H9 (cell line): ENCODE results near the gene TAS2R50. TPM values are rescaled to one million over a fixed set of nuclear protein-coding genes. Genes with fewer than 3 reads are reported as not detected.

Source experiments
- DNase-seq: peaks from one replicate; pipeline ENCODE4 v3.0.0-alpha.2; 2017
- H2AFZ ChIP-seq: one replicate; pipeline ENCODE4 v1.6.1; 2013; ENCODE audit warnings: mild to moderate bottlenecking, low read length, control low read depth, moderate library complexity
- H2AK5ac ChIP-seq: 2 replicates; pipeline ENCODE4 v1.6.1; 2013; ENCODE audit warnings: low read length, control low read depth, mixed read lengths; ENCODE audit not compliant: insufficient read length
- H2BK120ac ChIP-seq: one replicate; pipeline ENCODE4 v1.6.1; 2013; ENCODE audit warnings: low read depth, mild to moderate bottlenecking, low read length, control low read depth, inconsistent platforms; ENCODE audit not compliant: poor library complexity, severe bottlenecking
- H2BK12ac ChIP-seq: 2 replicates; pipeline ENCODE4 v1.6.1; 2013; ENCODE audit warnings: low read length, control low read depth, mixed read lengths, low read depth; ENCODE audit not compliant: insufficient read length
- H2BK15ac ChIP-seq: 2 replicates; pipeline ENCODE4 v1.6.1; 2013; ENCODE audit warnings: low read depth, low read length, control low read depth
- H2BK20ac ChIP-seq: one replicate; pipeline ENCODE4 v1.6.1; 2013; ENCODE audit warnings: low read depth, mild to moderate bottlenecking, low read length, control low read depth, inconsistent platforms; ENCODE audit not compliant: poor library complexity, severe bottlenecking
- H2BK5ac ChIP-seq: 2 replicates; pipeline ENCODE4 v1.6.1; 2013; ENCODE audit warnings: low read length, control low read depth, mixed read lengths; ENCODE audit not compliant: insufficient read length
- H3K14ac ChIP-seq: 2 replicates; pipeline ENCODE4 v1.6.1; 2013; ENCODE audit warnings: low read length, control low read depth; ENCODE audit not compliant: insufficient read depth
- H3K18ac ChIP-seq: 2 replicates; pipeline ENCODE4 v1.6.1; 2013; ENCODE audit warnings: low read depth, mild to moderate bottlenecking, mixed read lengths, low read length, control low read depth; ENCODE audit not compliant: insufficient read length
- H3K23ac ChIP-seq: 2 replicates; pipeline ENCODE4 v1.6.1; 2013; ENCODE audit warnings: low read length, control low read depth, mixed read lengths, low read depth; ENCODE audit not compliant: insufficient read length
- H3K23me2 ChIP-seq: 2 replicates; pipeline ENCODE4 v1.6.1; 2013; ENCODE audit warnings: low read depth, mild to moderate bottlenecking, mixed read lengths, low read length, control low read depth; ENCODE audit not compliant: insufficient read length, poor library complexity, severe bottlenecking
- H3K27ac ChIP-seq: 2 replicates; pipeline ENCODE4 v1.5.1; 2013; ENCODE audit warnings: low read length, control low read depth, mixed read lengths, low read depth; ENCODE audit not compliant: insufficient read length
- H3K27me3 ChIP-seq: 2 replicates; pipeline ENCODE4 v1.6.1; 2013; ENCODE audit warnings: low read length, control low read depth, inconsistent platforms; ENCODE audit not compliant: insufficient read depth
- H3K4ac ChIP-seq: 2 replicates; pipeline ENCODE4 v1.6.1; 2013; ENCODE audit warnings: low read depth, mild to moderate bottlenecking, control low read depth, inconsistent platforms, low read length, moderate library complexity
- H3K4me1 ChIP-seq: 2 replicates; pipeline ENCODE4 v1.6.1; 2013; ENCODE audit warnings: low read length, control low read depth, inconsistent platforms; ENCODE audit not compliant: insufficient read depth
- H3K4me2 ChIP-seq: 2 replicates; pipeline ENCODE4 v1.6.1; 2013; ENCODE audit warnings: low read length, control low read depth, mixed read lengths; ENCODE audit not compliant: insufficient read length, insufficient read depth
- H3K56ac ChIP-seq: 2 replicates; pipeline ENCODE4 v1.6.1; 2013; ENCODE audit warnings: low read depth, mild to moderate bottlenecking, mixed read lengths, low read length, control low read depth; ENCODE audit not compliant: insufficient read length
- H3K79me1 ChIP-seq: 2 replicates; pipeline ENCODE4 v1.6.1; 2013; ENCODE audit warnings: low read depth, mild to moderate bottlenecking, moderate library complexity, low read length, control low read depth, inconsistent platforms; ENCODE audit not compliant: insufficient read depth, poor library complexity, severe bottlenecking
- H3K79me2 ChIP-seq: 2 replicates; pipeline ENCODE4 v1.6.1; 2013; ENCODE audit warnings: low read length, control low read depth, inconsistent platforms; ENCODE audit not compliant: insufficient read depth
- H3K9ac ChIP-seq: 2 replicates; pipeline ENCODE4 v1.6.1; 2013; ENCODE audit warnings: low read length, control low read depth, mixed read lengths; ENCODE audit not compliant: insufficient read length; ENCODE audit errors: extremely low read depth
- H3K9me3 ChIP-seq: one replicate; pipeline ENCODE4 v1.6.1; 2013; ENCODE audit warnings: low read depth, low read length, inconsistent platforms; ENCODE audit not compliant: control insufficient read depth
- H3T11ph ChIP-seq: one replicate; pipeline ENCODE4 v1.6.1; 2013; ENCODE audit warnings: mild to moderate bottlenecking, low read length, control low read depth, inconsistent platforms
- H4K20me1 ChIP-seq: one replicate; pipeline ENCODE4 v1.6.1; 2013; ENCODE audit not compliant: control insufficient read depth, insufficient read length, insufficient read depth
- H4K5ac ChIP-seq: 2 replicates; pipeline ENCODE4 v1.6.1; 2013; ENCODE audit warnings: low read depth, mild to moderate bottlenecking, mixed read lengths, low read length, control low read depth; ENCODE audit not compliant: insufficient read length
- H4K8ac ChIP-seq: replicated peaks from 2 replicates; pipeline ENCODE4 v1.6.1; 2013; ENCODE audit warnings: low read length, control low read depth, mixed read lengths, low read depth; ENCODE audit not compliant: insufficient read length
- H4K91ac ChIP-seq: 2 replicates; pipeline ENCODE4 v1.6.1; 2013; ENCODE audit warnings: low read depth, mild to moderate bottlenecking, moderate library complexity, mixed read lengths, low read length, control low read depth; ENCODE audit not compliant: insufficient read length
- H3K27ac Mint-ChIP-seq, 3 experiments: 2 replicates in 2 of 3; 3 replicates in 1 of 3; pipeline ENCODE4 v1.8.0; 2020 to 2021; ENCODE audit warnings: mixed read lengths in 3 of 3, mild to moderate bottlenecking in 1 of 3, moderate library complexity in 1 of 3
- H3K27me3 Mint-ChIP-seq: 2 replicates; pipeline ENCODE4 v1.8.0; 2021; ENCODE audit warnings: low read depth, mild to moderate bottlenecking, moderate library complexity, mixed read lengths
- H3K36me3 Mint-ChIP-seq, 3 experiments: 2 replicates in 2 of 3; 3 replicates in 1 of 3; pipeline ENCODE4 v1.8.0; 2020 to 2021; ENCODE audit warnings: low read depth in 3 of 3, mixed read lengths in 3 of 3; ENCODE audit not compliant: insufficient read depth in 1 of 3
- H3K4me1 Mint-ChIP-seq, 2 experiments: 2 replicates each; pipeline ENCODE4 v1.8.0; 2020; ENCODE audit warnings: mixed read lengths in 2 of 2
- H3K4me3 Mint-ChIP-seq, 2 experiments: 2 replicates in 1 of 2; 3 replicates in 1 of 2; pipeline ENCODE4 v1.8.0; 2020 to 2021; ENCODE audit warnings: mild to moderate bottlenecking in 2 of 2, mixed read lengths in 2 of 2, moderate library complexity in 1 of 2
- H3K9me3 Mint-ChIP-seq, 2 experiments: 2 replicates in 1 of 2; 3 replicates in 1 of 2; pipeline ENCODE4 v1.8.0; 2020; ENCODE audit warnings: mild to moderate bottlenecking in 2 of 2, mixed read lengths in 2 of 2, moderate library complexity in 1 of 2
- WGBS: extraction: QIAGEN DNeasy Blood & Tissue Kit; methylation state at CpG from one replicate; pipeline ENCODE4 v1.1.7; 2013; ENCODE audit warnings: missing lambda C conversion rate, low lambda C conversion rate, mixed read lengths; ENCODE audit not compliant: insufficient read length; ENCODE audit errors: extremely low coverage; 5-methylcytosine and 5-hydroxymethylcytosine counted together
- total RNA-seq: library from RNA; stranded (reverse); gene quantifications from 2 replicates; pipeline ENCODE4 v1.2.1, GENCODE V29; 2021
- TF ChIP-seq, protein P1 (sequence below): fragments of 200-600 bp; sonication (generic); conservative IDR thresholded peaks from 3 replicates; pipeline ENCODE4 v1.8.0; 2021; ENCODE audit warnings: antibody characterized with exemption, mild to moderate bottlenecking

TAS2R50 gene
- total RNA-seq, 1 experiment from 2014 or later: 0.77 TPM

DNA sequence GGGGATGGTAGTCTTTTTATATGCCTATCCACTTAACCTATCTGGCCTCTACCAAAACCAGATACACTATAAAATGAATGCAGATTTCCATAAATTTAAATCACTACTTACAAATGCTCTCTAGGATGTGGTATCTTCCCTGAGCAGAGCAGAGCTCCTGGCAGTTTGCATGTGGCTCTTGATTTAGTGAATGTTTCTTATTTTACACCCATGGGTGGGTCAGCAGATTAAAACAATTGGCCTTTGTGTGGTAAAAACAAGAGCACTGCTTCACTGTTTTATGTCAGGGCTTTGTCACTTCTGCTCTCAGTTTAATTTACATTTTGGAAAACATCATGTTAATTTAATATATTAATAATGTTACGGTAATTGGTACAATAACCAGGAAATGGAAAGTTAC is 30.2 kb upstream of the TAS2R50 start:
- Mint-ChIP-seq H3K4me3 (no peak overlapping the region), H3K36me3 (no peaks in the 10 kb centered on the region; a peak in 3 of 7 replicates), H3K4me1 (0 out of 4 replicates have a peak, but pooled peaks cover 0 to 2% of the 10 kb centered on the region in 2 experiments), H3K9me3 (no peaks in the 10 kb centered on the region), H3K27ac (no peak overlapping the region), H3K27me3 (no peaks in the 10 kb centered on the region)
- no peak overlapping the region for H4K5ac ChIP-seq
- H2AFZ ChIP-seq: no peak overlapping the region
- no CpG with 5 or more reads among the region's 1 CpG for WGBS
- H3K27me3 ChIP-seq: no peaks in the 10 kb centered on the region
- H2AK5ac ChIP-seq: no peak overlapping the region
- no peaks in the 10 kb centered on the region for H3K23me2 ChIP-seq
- no peak overlapping the region for H3K14ac ChIP-seq
- no peak overlapping the region for H3K56ac ChIP-seq
- no peak overlapping the region for H3K27ac ChIP-seq
- H3T11ph ChIP-seq: no peak overlapping the region
- no peaks in the 10 kb centered on the region for H3K4me1 ChIP-seq
- TF ChIP-seq, protein P1, sequence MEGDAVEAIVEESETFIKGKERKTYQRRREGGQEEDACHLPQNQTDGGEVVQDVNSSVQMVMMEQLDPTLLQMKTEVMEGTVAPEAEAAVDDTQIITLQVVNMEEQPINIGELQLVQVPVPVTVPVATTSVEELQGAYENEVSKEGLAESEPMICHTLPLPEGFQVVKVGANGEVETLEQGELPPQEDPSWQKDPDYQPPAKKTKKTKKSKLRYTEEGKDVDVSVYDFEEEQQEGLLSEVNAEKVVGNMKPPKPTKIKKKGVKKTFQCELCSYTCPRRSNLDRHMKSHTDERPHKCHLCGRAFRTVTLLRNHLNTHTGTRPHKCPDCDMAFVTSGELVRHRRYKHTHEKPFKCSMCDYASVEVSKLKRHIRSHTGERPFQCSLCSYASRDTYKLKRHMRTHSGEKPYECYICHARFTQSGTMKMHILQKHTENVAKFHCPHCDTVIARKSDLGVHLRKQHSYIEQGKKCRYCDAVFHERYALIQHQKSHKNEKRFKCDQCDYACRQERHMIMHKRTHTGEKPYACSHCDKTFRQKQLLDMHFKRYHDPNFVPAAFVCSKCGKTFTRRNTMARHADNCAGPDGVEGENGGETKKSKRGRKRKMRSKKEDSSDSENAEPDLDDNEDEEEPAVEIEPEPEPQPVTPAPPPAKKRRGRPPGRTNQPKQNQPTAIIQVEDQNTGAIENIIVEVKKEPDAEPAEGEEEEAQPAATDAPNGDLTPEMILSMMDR: no peak
- H2BK5ac ChIP-seq: no peak overlapping the region
- DNase-seq: no peak
- no peak overlapping the region for H2BK20ac ChIP-seq
- H4K8ac ChIP-seq: no peak overlapping the region
- H4K91ac ChIP-seq: no peak overlapping the region
- no peak overlapping the region for H3K4me2 ChIP-seq
- no peak overlapping the region for H2BK15ac ChIP-seq
- no peak overlapping the region for H3K9ac ChIP-seq
- no peak overlapping the region for H2BK12ac ChIP-seq
- no peak overlapping the region for H3K4ac ChIP-seq
- H3K9me3 ChIP-seq: no peaks in the 10 kb centered on the region
- no peak overlapping the region for H3K18ac ChIP-seq
- no peak overlapping the region for H3K23ac ChIP-seq
- H3K79me1 ChIP-seq: no peaks in the 10 kb centered on the region
- no peaks in the 10 kb centered on the region for H4K20me1 ChIP-seq
- no peaks in the 10 kb centered on the region for H3K79me2 ChIP-seq
- H2BK120ac ChIP-seq: no peak overlapping the region
